ENCODE data around the gene CDH3. TPM values are rescaled to one million over a fixed set of nuclear protein-coding genes. Genes with fewer than 3 reads are reported as not detected.

CDH3 gene
- total and polyA plus RNA-seq, 2 experiments from 2014 or later = 62.4 to 77.6 TPM

- no peak overlapping the region for H3K4me3 ChIP-seq
- no peak overlapping the region for H3K4me2 ChIP-seq
- no peaks in the 10 kb centered on the region for H3K36me3 ChIP-seq (replicated peaks; ENCODE audit: insufficient read depth, low read depth)
- H3K4me1 ChIP-seq (ENCODE audit: insufficient read depth) = no peaks in the 10 kb centered on the region
- DNase-seq (ENCODE audit: low spot score) = no peak
- TF ChIP-seq EZH2phosphoT487 (IDR thresholded peaks at IDR 0.05; ENCODE audit: low read depth, severe bottlenecking, unreplicated experiment) (no peak), EZH2 (IDR thresholded peaks at IDR 0.05; ENCODE audit: borderline replicate concordance) (no peak), CTCF (IDR thresholded peaks at IDR 0.05; ENCODE audit: poor library complexity) (no peak)
- H3K79me2 ChIP-seq = no peaks in the 10 kb centered on the region
- H3K27ac ChIP-seq = no peak overlapping the region
- H2AFZ ChIP-seq = no peak overlapping the region
- H3K27me3 ChIP-seq = no peaks in the 10 kb centered on the region
- no peaks in the 10 kb centered on the region for H4K20me1 ChIP-seq (ENCODE audit: insufficient read depth, poor library complexity, severe bottlenecking)
- H3K9me2 ChIP-seq (replicated peaks; ENCODE audit: insufficient read depth) = no peaks in the 10 kb centered on the region
- H3K9me3 ChIP-seq (ENCODE audit: low read depth) = no peaks in the 10 kb centered on the region
- 84% methylated on average over 5 of the region's 5 CpGs for WGBS (ENCODE audit: low lambda C conversion rate, missing lambda C conversion rate)
These were observed 31.2 kb downstream of the CDH3 start for GRCh38 chr16:68676113-68676860.

- DNase-seq (ENCODE audit: low spot score) = no peak
- H3K9me3 ChIP-seq (ENCODE audit: low read depth) = no peaks in the 10 kb centered on the region
- H3K9me2 ChIP-seq (replicated peaks; ENCODE audit: insufficient read depth) = no peaks in the 10 kb centered on the region
- no peak overlapping the region for H3K4me2 ChIP-seq
- H3K4me3 ChIP-seq = no peak overlapping the region
- TF ChIP-seq CTCF (IDR thresholded peaks at IDR 0.05; ENCODE audit: poor library complexity) (no peak), EZH2phosphoT487 (IDR thresholded peaks at IDR 0.05; ENCODE audit: low read depth, severe bottlenecking, unreplicated experiment) (no peak), EZH2 (IDR thresholded peaks at IDR 0.05; ENCODE audit: borderline replicate concordance) (no peak)
- H3K27ac ChIP-seq = no peak overlapping the region
- no peaks in the 10 kb centered on the region for H4K20me1 ChIP-seq (ENCODE audit: insufficient read depth, poor library complexity, severe bottlenecking)
- no peaks in the 10 kb centered on the region for H3K36me3 ChIP-seq (replicated peaks; ENCODE audit: insufficient read depth, low read depth)
- H2AFZ ChIP-seq = no peak overlapping the region
- no peaks in the 10 kb centered on the region for H3K27me3 ChIP-seq
- no peaks in the 10 kb centered on the region for H3K79me2 ChIP-seq
- WGBS (ENCODE audit: low lambda C conversion rate, missing lambda C conversion rate) = 92% methylated on average over 2 of the region's 2 CpGs
- no peaks in the 10 kb centered on the region for H3K4me1 ChIP-seq (ENCODE audit: insufficient read depth)
These were observed 35.9 kb downstream of the CDH3 start for GRCh38 chr16:68681038-68681437.

GRCh38 chr16:68685685-68686478 is 40.8 kb downstream of the CDH3 start:
- TF ChIP-seq EZH2phosphoT487 (IDR thresholded peaks at IDR 0.05; ENCODE audit: low read depth, severe bottlenecking, unreplicated experiment) (no peak), CTCF (IDR thresholded peaks at IDR 0.05; ENCODE audit: poor library complexity) (no peak), EZH2 (IDR thresholded peaks at IDR 0.05; ENCODE audit: borderline replicate concordance) (no peak)
- DNase-seq (ENCODE audit: low spot score) = no peak
- H3K4me2 ChIP-seq = no peak overlapping the region
- H3K36me3 ChIP-seq (replicated peaks; ENCODE audit: insufficient read depth, low read depth) = no peaks in the 10 kb centered on the region
- no peak overlapping the region for H2AFZ ChIP-seq
- H3K27ac ChIP-seq = no peak overlapping the region
- no peaks in the 10 kb centered on the region for H3K9me3 ChIP-seq (ENCODE audit: low read depth)
- WGBS (ENCODE audit: low lambda C conversion rate, missing lambda C conversion rate) = 93% methylated on average over 22 of the region's 22 CpGs
- no peaks in the 10 kb centered on the region for H4K20me1 ChIP-seq (ENCODE audit: insufficient read depth, poor library complexity, severe bottlenecking)
- H3K4me1 ChIP-seq (ENCODE audit: insufficient read depth) = no peaks in the 10 kb centered on the region
- no peaks in the 10 kb centered on the region for H3K9me2 ChIP-seq (replicated peaks; ENCODE audit: insufficient read depth)
- H3K79me2 ChIP-seq = no peaks in the 10 kb centered on the region
- no peaks in the 10 kb centered on the region for H3K27me3 ChIP-seq
- H3K4me3 ChIP-seq = no peak overlapping the region

All from hepatocyte (in vitro differentiated cells).